LNCaP clone FGC (cell line): Measurements from ENCODE around the gene CUBN.

Source experiments
- DNase-seq: peaks from one replicate; pipeline ENCODE4 v3.0.0-alpha.2; 2011; ENCODE audit warnings: low read depth
- H3K4me3 ChIP-seq: 2 replicates; pipeline ENCODE4 v1.5.1; 2011; ENCODE audit warnings: mild to moderate bottlenecking, low read depth, low read length, control low read depth
- TF ChIP-seq, protein P1 (sequence below): IDR thresholded peaks from 2 replicates; pipeline ENCODE4 v1.5.1; 2012; ENCODE audit warnings: mild to moderate bottlenecking; ENCODE audit not compliant: control insufficient read depth, insufficient read depth; ENCODE audit errors: extremely low read depth

CUBN gene

DNA sequence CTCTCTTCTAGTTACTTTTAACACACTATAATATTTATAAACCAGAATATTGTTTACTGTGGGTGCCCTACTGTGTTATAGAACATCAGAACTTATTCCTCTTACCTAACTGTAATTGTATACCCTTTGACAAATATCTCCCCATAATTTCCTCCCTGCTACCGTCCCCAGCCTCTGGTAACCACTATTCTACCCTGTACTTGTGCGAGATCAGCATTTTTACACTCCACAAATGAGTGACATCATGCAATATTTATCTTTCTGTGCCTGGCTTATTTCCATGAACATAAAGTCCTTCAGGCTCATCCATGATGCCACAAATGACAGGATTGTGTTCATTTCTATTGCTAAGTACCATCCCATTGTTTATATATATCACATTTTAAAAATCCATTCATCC is 172.6 kb downstream of the CUBN start:
- peak; percentile 46 for DNase-seq
- no peak overlapping the region for H3K4me3 ChIP-seq
- TF ChIP-seq, protein P1, sequence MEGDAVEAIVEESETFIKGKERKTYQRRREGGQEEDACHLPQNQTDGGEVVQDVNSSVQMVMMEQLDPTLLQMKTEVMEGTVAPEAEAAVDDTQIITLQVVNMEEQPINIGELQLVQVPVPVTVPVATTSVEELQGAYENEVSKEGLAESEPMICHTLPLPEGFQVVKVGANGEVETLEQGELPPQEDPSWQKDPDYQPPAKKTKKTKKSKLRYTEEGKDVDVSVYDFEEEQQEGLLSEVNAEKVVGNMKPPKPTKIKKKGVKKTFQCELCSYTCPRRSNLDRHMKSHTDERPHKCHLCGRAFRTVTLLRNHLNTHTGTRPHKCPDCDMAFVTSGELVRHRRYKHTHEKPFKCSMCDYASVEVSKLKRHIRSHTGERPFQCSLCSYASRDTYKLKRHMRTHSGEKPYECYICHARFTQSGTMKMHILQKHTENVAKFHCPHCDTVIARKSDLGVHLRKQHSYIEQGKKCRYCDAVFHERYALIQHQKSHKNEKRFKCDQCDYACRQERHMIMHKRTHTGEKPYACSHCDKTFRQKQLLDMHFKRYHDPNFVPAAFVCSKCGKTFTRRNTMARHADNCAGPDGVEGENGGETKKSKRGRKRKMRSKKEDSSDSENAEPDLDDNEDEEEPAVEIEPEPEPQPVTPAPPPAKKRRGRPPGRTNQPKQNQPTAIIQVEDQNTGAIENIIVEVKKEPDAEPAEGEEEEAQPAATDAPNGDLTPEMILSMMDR: no peak

DNA sequence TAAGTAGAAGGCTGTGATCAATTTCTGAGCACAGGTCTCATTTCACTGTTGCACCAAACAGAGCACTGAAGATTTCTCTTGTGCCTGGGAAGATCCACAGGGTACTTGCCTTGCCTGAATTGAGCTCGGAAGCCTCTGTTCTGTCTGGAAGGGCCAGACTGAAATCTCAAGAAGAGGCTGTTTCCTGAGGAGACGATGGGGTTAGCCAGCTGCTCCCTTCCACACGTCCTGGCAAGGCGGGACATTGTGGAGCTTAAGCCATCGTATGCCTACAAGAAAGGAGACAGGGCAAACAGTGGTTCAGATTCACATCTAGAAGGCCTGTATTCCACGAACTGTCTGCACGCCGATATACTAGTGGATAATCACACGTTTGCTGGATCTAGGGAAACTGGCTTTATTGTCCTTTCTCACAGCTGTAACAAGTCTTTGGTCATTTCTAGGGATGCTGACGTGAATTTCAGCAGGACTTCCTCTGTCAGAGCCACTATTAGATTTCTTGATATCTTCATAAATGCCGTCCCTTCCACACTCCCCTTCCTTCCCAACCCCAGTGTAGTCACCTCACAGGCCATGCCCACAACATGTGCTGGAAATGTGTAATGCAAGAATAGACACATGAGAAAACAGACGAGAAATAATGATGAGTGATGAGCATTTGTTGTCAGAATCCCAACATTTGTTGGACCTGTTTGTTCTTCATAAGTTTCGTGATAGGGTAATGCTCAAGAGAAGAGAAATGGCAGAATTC is 175.2 kb downstream of the CUBN start:
- H3K4me3 ChIP-seq: no peak overlapping the region
- TF ChIP-seq, protein P1: no peak
- DNase-seq: no peak

DNA sequence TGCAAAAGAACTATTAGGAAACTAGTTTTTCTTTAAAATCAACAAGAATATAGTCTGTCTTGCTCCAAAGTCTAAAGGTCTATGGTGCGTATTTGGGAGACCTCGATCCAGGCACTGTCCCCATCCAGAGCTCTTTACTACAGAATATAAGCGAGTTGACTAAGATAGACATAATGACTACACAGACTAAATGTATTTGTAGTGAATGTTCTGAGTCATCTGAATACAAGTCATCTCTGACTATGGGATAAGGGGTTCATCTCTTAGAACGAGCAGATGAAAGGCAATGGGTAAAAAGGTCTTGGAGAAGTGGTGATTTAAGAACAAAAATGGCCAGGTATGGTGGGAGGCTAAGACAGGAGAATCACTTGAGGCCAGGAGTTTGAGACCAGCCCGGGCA is 176.3 kb downstream of the CUBN start:
- DNase-seq: no peak
- no peak overlapping the region for H3K4me3 ChIP-seq
- TF ChIP-seq, protein P1: no peak

DNA sequence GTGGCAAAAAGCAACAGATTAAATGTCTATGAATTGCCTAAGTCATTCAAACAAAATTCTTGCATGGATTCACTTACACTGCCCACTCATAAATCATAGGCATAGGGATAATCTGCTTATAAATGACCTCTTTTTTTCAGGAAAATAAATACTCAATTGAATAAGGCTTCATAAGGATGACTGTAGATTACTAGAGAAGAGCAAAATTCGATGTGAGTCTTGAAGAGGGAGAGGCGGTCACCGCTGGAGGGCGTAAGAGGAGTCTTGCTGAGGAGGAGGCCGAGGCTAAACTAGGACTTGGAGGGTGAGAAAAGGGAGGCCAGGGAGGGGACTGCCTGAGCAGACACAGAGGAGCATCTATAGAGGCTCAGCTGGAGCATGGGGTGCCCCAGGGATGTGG is 177.0 kb downstream of the CUBN start:
- TF ChIP-seq, protein P1: no peak
- H3K4me3 ChIP-seq: no peak overlapping the region
- DNase-seq: no peak

DNA sequence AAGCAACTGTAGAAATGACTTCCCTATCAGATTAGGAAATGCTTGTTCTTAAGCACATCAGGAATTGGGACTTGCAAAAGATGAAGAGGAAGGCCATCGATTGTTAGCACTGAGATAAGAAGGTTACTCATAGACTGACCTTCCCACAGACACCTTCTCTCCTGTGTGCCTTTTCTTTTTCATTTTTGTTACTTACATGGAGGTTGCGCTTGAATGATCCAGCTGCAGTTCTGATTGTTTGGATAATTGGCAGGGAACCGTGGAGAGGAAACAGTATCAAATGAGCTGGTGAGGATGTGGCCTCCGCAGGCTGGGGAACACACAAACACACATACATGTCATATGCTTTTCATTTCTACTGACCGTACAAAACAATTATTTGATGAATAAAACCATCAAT is 177.5 kb downstream of the CUBN start:
- H3K4me3 ChIP-seq: no peak overlapping the region
- DNase-seq: no peak
- TF ChIP-seq, protein P1: no peak

DNA sequence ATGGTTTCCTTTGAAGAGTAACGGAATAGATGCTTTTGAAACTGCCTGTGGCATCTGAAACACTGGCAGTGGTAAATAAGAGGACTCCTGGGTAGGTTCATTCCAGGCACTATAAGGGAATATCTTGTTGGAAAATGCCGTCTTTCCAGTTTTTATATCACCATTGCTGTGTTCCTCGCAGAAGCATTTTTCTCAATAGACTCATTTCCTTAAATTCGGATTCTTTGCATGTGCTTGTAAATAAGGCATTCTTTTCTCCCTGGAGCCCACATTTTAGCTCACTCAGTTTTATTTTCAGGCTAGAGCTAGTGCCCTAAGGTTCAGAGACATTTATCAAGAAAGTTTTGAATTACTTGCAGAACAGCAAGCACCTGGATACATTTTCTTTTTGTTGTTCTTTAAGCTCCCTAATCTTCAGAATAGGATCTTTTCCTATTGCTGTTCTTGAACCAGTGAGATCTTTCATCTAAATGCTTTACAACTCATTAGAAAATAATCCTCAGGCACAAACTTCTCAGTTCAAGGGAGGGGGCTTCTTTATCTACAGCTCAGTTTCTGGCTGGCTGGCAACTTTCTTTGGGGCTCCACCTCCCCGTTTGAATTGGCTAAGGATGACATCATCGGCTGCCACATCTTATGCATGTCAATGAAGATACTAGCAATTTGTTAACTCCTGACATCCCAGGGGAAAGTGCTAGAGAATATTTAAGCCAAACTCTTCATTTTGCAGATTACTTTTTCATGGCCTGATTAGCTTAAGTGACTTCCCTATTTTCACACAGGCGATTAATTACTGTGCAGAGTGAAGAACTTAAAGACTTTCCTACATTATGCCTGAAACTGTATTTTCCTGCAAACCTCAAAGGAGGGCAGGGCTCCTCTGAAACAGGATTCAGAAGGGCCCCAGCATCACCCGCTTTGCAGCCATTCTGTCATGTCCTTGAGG is 178.7 kb downstream of the CUBN start:
- no peak overlapping the region for H3K4me3 ChIP-seq
- no peak for DNase-seq
- TF ChIP-seq, protein P1: no peak

DNA sequence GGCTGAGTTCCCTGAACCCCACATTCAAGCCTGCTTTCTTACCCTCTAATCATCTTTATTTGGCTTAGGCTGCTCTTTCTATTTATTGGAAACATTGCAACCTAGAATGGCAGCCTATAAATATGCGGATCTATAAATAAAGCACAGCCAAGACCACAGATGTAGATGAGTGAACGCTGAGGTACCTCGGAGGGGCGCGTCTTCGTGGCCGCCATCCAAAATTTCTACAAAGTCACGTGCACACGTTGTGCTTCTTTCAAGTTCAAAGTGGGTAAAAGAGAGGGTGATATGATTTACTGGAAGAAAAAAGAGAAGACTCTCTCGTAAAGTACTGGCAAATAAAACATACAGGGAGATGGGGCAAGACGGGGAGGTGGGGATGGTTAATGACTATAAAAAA is 179.8 kb downstream of the CUBN start:
- TF ChIP-seq, protein P1: no peak
- H3K4me3 ChIP-seq: no peak overlapping the region

More for the DNA sequence above, 179.8 kb downstream of the CUBN start:
- DNase-seq: no peak
